GM12892 (cell line): ENCODE data around the gene B3GALT6.

ENCODE experiments used
- POLR2A ChIP-seq: IDR thresholded peaks from 2 replicates; pipeline ENCODE4 v1.6.1; 2011; ENCODE audit warnings: low read depth, low read length, control low read depth
- POLR2AphosphoS5 ChIP-seq: IDR thresholded peaks from 2 replicates; pipeline ENCODE4 v1.6.1; 2011; ENCODE audit warnings: low read depth, low read length, control low read depth

DNA sequence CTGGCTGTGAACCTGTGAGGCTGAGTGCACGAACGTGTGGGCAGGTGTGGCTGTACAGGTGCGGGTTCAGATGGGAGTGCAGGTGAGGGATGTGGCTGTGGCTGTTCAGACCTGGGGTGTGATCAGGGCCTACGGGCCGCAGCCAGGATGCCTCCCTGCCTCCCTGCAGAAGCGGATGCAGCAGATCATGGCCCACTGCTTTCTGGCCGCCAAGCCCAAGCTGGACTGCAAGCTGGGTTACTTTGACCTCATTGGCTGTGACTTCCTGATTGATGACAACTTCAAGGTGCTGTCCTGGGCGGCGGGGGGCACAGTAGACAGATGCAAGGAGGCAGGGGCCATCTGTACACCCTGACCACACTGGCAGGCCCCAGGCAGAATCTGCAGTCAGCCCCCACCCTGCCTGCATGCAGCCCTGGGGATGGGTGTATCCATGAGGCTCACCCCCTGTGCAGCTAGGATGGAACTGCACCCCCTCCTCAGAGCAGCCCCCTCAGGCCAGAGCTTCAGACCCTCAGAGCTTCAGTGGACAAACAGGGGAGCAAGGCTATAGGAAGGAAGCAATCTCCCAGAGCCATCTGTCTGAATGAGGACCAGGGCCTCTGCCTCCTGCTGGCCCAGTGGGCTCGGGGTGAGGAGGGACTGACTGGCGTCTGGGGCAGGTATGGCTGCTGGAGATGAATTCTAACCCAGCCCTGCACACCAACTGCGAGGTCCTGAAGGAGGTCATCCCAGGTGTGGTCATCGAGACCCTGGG, 35.4 kb upstream of the B3GALT6 start:
- TF ChIP-seq POLR2AphosphoS5 = no peak
- no peak for TF ChIP-seq POLR2A
